Measurements from ENCODE around the gene SLC9A3. TPM values are rescaled to one million over a fixed set of nuclear protein-coding genes. Genes with fewer than 3 reads are reported as not detected.

Gene SLC9A3
- total and polyA plus RNA-seq, 5 experiments from 2014 or later = 0.98 to 3.3 (median 2.4) TPM

GRCh38 chr5:533955-534742 is 9.9 kb upstream of the SLC9A3 start:
- no peak for ATAC-seq
- DNase-seq = no peak
- Mint-ChIP-seq H3K9me3 (no peaks in the 10 kb centered on the region), H3K27ac (no peak overlapping the region), H3K36me3 (no peaks in the 10 kb centered on the region), H3K4me1 (peaks cover 7 to 16% (median 9%) of the 10 kb centered on the region in 4 donors), H3K27me3 (peaks cover 8 to 56% (median 31%) of the 10 kb centered on the region in 5 donors), H3K4me3 (no peak overlapping the region)
- POLR2A ChIA-PET = no interaction called here

DNA sequence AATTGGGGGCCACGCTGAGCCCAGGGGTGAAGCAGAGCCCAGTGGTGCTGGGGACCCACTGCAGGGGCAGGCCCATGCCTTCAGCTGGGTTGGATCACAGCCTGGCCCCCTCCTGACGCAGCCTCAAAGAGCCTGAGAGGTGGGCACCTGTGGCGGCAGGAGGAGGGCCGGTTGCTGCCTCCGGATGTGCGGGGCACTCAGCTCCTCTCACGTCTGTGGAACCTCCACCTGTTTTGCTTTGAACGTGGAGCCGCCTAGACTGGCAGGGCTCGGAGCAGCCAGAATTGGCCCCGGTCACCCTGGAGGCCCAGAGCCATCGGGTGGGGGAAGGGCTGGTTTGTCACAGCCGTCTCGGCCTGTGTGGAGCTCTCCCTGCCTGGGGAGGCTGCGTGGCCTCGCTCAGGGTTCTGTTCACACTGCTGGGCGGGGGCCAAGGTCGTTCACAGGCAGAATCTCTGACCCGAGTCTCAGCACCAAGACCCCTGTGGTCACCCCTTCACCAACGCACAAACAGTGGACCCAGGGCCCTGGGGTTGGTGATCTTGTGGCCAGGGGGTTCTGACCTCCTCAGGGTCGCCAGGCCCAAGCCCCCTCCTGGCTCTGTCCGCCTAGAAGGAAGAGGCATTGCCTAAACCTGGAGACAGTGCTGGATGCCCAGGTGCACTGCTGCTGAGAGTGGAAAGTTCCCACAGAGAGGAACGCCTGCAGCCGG is 9.2 kb upstream of the SLC9A3 start:
- Mint-ChIP-seq H3K36me3 (no peaks in the 10 kb centered on the region), H3K4me3 (no peak overlapping the region), H3K4me1 (peaks cover 6 to 21% (median 12%) of the 10 kb centered on the region in 4 donors), H3K9me3 (no peaks in the 10 kb centered on the region), H3K27ac (no peak overlapping the region), H3K27me3 (peaks cover 11 to 60% (median 34%) of the 10 kb centered on the region in 5 donors)
- DNase-seq (no peak), ATAC-seq (no peak)
- POLR2A ChIA-PET = no interaction called here

GRCh38 chr5:532521-533242 is 8.4 kb upstream of the SLC9A3 start:
- Mint-ChIP-seq H3K9me3 (no peaks in the 10 kb centered on the region), H3K4me1 (peaks cover 6 to 24% (median 13%) of the 10 kb centered on the region in 4 donors), H3K36me3 (no peaks in the 10 kb centered on the region), H3K27me3 (peaks cover 11 to 63% (median 36%) of the 10 kb centered on the region in 5 donors), H3K27ac (no peak overlapping the region), H3K4me3 (no peak overlapping the region)
- DNase-seq (no peak), ATAC-seq (no peak)
- POLR2A ChIA-PET = no interaction called here

DNA sequence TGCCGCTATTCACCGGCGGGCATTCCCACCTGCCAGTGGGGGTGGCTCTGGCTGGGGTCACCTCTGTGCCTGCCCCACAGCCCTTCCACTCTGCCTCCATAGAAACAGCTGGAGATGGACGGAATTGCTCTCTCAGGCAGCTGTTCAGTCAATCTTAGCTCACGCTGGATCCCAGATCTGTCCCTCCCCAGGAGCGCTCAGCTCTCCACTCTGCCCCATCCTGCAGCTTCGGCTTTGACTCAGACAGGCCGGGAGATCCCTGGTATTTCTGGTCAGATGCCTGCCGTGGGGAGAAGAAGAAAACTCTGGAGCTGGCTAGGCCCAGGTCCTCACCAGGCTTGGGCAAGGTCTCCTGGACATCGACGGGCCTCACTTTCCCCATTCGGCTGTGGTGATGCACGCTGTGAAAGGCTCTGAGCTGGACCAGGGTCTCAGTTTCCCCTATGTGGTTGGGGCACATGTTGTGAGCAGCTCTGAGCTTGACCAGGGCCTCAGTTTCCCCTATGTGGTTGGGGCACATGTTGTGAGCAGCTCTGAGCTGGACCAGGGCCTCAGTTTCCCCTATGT is 7.6 kb upstream of the SLC9A3 start:
- no peaks in the 10 kb centered on the region for H3K36me3 Mint-ChIP-seq
- DNase-seq = no peak
- H3K4me3 Mint-ChIP-seq = no peak overlapping the region
- H3K4me1 Mint-ChIP-seq = peaks cover 7 to 32% (median 21%) of the 10 kb centered on the region in 4 donors
- H3K27ac Mint-ChIP-seq = no peak overlapping the region
- peaks cover 15 to 72% (median 40%) of the 10 kb centered on the region in 5 donors for H3K27me3 Mint-ChIP-seq
- ATAC-seq = no peak
- H3K9me3 Mint-ChIP-seq = no peaks in the 10 kb centered on the region
- POLR2A ChIA-PET = no interaction called here

- DNase-seq = no peak
- H3K4me3 Mint-ChIP-seq = no peak overlapping the region
- H3K27ac Mint-ChIP-seq = no peak overlapping the region
- H3K36me3 Mint-ChIP-seq = no peaks in the 10 kb centered on the region
- ATAC-seq = no peak
- H3K4me1 Mint-ChIP-seq = peaks cover 5 to 37% (median 23%) of the 10 kb centered on the region in 4 donors
- POLR2A ChIA-PET = no interaction called here
- peaks cover 15 to 74% (median 37%) of the 10 kb centered on the region in 5 donors for H3K27me3 Mint-ChIP-seq
- H3K9me3 Mint-ChIP-seq = no peaks in the 10 kb centered on the region
Observed at GRCh38 chr5:531101-531748, 7.0 kb upstream of the SLC9A3 start.

DNA sequence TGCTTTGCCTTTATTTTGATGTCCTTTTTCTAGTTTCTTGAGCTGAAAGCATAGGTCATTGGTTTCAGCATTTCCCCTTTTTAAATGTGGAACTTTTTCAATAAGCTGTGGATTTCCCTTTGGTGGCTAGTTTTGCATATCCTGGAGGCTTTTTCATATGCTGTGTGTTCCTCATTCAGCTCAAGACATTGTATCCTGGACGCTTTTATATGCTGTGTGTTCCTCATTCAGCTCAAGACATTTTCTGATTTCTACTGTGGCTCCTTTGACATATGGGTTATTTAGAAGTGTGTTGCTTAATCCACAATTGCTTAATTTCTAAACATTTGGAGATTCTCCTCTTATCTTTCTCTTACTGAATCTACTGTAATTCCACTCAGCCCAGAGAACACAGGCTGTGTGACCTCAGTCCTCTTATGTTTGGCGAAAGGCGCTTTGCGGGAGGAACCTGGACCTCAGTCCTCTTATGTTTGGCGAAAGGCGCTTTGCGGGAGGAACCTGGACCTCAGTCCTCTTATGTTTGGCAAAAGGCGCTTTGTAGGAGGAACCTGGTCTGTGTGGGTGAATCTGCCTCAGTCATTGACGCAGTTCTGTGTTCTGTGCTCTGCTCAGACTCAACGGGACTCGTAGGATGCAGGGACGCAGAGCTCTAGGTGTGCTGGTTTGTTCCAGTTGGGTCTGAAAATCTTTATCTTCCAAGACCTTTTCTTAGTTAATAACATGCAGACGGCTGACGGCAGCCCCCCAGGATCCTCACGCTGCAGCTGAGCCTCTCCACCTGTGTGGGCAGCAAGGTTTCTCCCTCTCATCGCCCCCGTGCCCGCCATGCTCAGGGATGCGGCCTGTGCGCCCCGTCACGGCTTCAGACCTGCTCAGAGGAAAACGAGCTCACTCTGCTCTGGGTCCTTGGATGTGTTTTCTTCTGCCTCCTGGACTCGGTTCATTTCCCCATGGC is 6.0 kb upstream of the SLC9A3 start:
- ATAC-seq = no peak

DNA sequence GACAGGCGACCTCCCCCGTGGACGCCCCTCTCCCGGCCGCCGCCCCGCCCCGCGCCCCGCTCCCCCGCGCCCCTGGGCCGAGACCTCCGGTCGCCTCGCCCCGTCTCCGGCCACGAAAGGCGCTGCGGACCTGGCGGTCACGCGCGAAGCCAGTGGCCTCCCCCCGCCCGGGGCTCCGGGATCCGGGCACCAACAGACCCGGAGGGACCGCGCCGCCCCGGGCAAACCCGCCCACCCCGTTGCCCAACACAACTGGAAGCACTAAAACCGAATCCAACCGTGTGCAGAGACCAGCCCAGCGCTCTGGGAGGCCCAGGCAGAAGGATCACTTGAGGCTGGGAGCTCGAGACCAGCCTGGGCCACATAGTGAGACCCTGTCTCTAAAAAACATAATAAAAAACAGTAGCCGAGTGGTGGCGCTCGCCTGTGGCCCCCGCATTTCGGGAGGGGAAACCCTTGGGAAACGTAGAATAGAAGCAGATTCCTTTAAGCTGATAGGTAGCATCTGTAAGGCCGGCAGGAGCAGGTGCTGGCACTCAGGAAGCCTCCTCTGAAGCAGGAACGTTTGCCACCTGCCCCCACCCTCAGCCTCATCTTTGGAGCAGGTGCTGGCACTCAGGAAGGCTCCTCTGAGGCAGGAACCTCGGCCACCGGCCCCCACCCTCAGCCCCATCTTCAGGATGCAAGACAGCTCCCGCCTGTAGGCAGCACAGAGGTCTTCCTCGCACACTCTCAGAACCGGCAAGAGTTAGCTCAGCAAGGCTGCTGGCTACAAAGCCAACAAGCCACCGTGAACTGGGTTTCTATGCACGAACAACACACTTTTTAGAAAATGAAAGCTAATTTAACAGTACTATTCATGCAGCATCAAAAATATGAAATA is 4.6 kb upstream of the SLC9A3 start:
- peak; percentile 37 to 47 for ATAC-seq
- H3K27ac Mint-ChIP-seq = no peak overlapping the region
- peak overlapping the region; percentile 0 to 73 (median 51) for H3K4me3 Mint-ChIP-seq
- DNase-seq = no peak
- H3K4me1 Mint-ChIP-seq = peaks cover 13 to 46% (median 33%) of the 10 kb centered on the region in 4 donors
- H3K27me3 Mint-ChIP-seq = peaks cover 21 to 75% (median 50%) of the 10 kb centered on the region in 5 donors
- POLR2A ChIA-PET = interaction anchor here (0.6 kb wide), 1 partner anchor 14 kb away, joined by 3 read pairs; no protein-coding TSS in a partner anchor
- H3K9me3 Mint-ChIP-seq = no peaks in the 10 kb centered on the region
- H3K36me3 Mint-ChIP-seq = peaks cover 0 to 3% (median 0%) of the 10 kb centered on the region in 3 donors

More for the DNA sequence above, 6.0 kb upstream of the SLC9A3 start:
- Mint-ChIP-seq H3K4me1 (peaks cover 9 to 42% (median 28%) of the 10 kb centered on the region in 4 donors), H3K36me3 (no peaks in the 10 kb centered on the region), H3K4me3 (peak overlapping the region in 5 of 10 donors; percentile 12 to 65 (median 39)), H3K27ac (peak overlapping the region in 1 of 10 donors; percentile 46), H3K9me3 (no peaks in the 10 kb centered on the region), H3K27me3 (peaks cover 17 to 79% (median 45%) of the 10 kb centered on the region in 5 donors)
- DNase-seq = no peak
- POLR2A ChIA-PET = no interaction called here

GRCh38 chr5:527646-528628 is 3.7 kb upstream of the SLC9A3 start:
- POLR2A ChIA-PET = no interaction called here
- DNase-seq (no peak), ATAC-seq (peak in 1 of 2 donors; percentile 49)
- no peak overlapping the region for H3K27ac Mint-ChIP-seq
- H3K36me3 Mint-ChIP-seq = peaks cover 0 to 3% (median 0%) of the 10 kb centered on the region in 3 donors
- H3K4me3 Mint-ChIP-seq = peak overlapping the region in 8 of 10 donors; percentile 29 to 74 (median 58)
- no peaks in the 10 kb centered on the region for H3K9me3 Mint-ChIP-seq
- H3K4me1 Mint-ChIP-seq = peaks cover 16 to 52% (median 40%) of the 10 kb centered on the region in 4 donors
- peaks cover 24 to 74% (median 54%) of the 10 kb centered on the region in 5 donors for H3K27me3 Mint-ChIP-seq

- H3K4me3 Mint-ChIP-seq = peak overlapping the region in 3 of 10 donors; percentile 47 to 67 (median 50)
- peaks cover 0 to 3% (median 0%) of the 10 kb centered on the region in 3 donors for H3K36me3 Mint-ChIP-seq
- ATAC-seq (no peak), DNase-seq (no peak)
- H3K9me3 Mint-ChIP-seq = no peaks in the 10 kb centered on the region
- peaks cover 16 to 52% (median 41%) of the 10 kb centered on the region in 4 donors for H3K4me1 Mint-ChIP-seq
- H3K27ac Mint-ChIP-seq = no peak overlapping the region
- H3K27me3 Mint-ChIP-seq = peaks cover 26 to 77% (median 54%) of the 10 kb centered on the region in 5 donors
- POLR2A ChIA-PET = interaction anchor here (0.6 kb wide), 1 partner anchor 39 kb away, joined by 3 read pairs; no protein-coding TSS in a partner anchor
Observed at GRCh38 chr5:526456-527088, 2.3 kb upstream of the SLC9A3 start.

All from naive thymus-derived CD8-positive, alpha-beta T cell (primary cell).